Natural killer cell (primary cell): ENCODE results near the gene VPS18. TPM values are rescaled to one million over a fixed set of nuclear protein-coding genes. Genes with fewer than 3 reads are reported as not detected.

Experiments used
- ATAC-seq, 3 donors: fragments of 150-1000 bp in 2 of 3; fragments of 200-7000 bp in 1 of 3; cut with Tn5 transposase; 1 replicate in 1 of 3; 2 replicates in 2 of 3; pipeline ENCODE4 v1.10.0; 2021; ENCODE audit warnings: mild to moderate bottlenecking in 2 of 3, moderate library complexity in 2 of 3
- DNase-seq, 2 donors: peaks; one replicate each; pipeline versions ENCODE4 v3.0.0 to v3.0.0-alpha.2; 2013 to 2021; ENCODE audit warnings: mixed read lengths in 1 of 2
- H3K27ac ChIP-seq: one replicate; pipeline ENCODE4 v1.5.1; 2013; ENCODE audit warnings: mild to moderate bottlenecking, low read length
- H3K27me3 ChIP-seq: one replicate; pipeline ENCODE4 v1.6.1; 2013; ENCODE audit warnings: low read length; ENCODE audit not compliant: control insufficient read depth, insufficient read depth
- H3K36me3 ChIP-seq: one replicate; pipeline ENCODE4 v1.6.1; 2013; ENCODE audit warnings: low read length; ENCODE audit not compliant: control insufficient read depth, insufficient read depth
- H3K4me1 ChIP-seq: one replicate; pipeline ENCODE4 v1.6.1; 2013; ENCODE audit warnings: low read length; ENCODE audit not compliant: control insufficient read depth, insufficient read depth
- H3K4me3 ChIP-seq: one replicate; pipeline ENCODE4 v1.5.1; 2013; ENCODE audit warnings: low read length
- H3K9me3 ChIP-seq: one replicate; pipeline ENCODE4 v1.6.1; 2013; ENCODE audit warnings: low read length; ENCODE audit not compliant: control insufficient read depth, insufficient read depth
- H3K27ac Mint-ChIP-seq, 2 donors: one replicate each; pipeline ENCODE4 v1.8.0; 2022; ENCODE audit warnings: mild to moderate bottlenecking in 2 of 2, mixed read lengths in 2 of 2, moderate library complexity in 1 of 2
- H3K27me3 Mint-ChIP-seq, 2 donors: one replicate each; pipeline ENCODE4 v1.8.0; 2022; ENCODE audit warnings: low read depth in 2 of 2, mixed read lengths in 2 of 2
- H3K36me3 Mint-ChIP-seq: one replicate; pipeline ENCODE4 v1.8.0; 2022; ENCODE audit warnings: mixed read lengths
- H3K4me1 Mint-ChIP-seq, 2 donors: one replicate each; pipeline ENCODE4 v1.8.0; 2022; ENCODE audit warnings: mixed read lengths in 2 of 2
- H3K4me3 Mint-ChIP-seq: one replicate; pipeline ENCODE4 v1.8.0; 2022; ENCODE audit warnings: mild to moderate bottlenecking, moderate library complexity, mixed read lengths
- H3K9me3 Mint-ChIP-seq, 2 donors: one replicate each; pipeline ENCODE4 v1.8.0; 2022; ENCODE audit warnings: mixed read lengths in 2 of 2
- CTCF ChIP-seq: fragments of 200-600 bp; IDR thresholded peaks from one replicate; pipeline ENCODE4 v1.8.0; 2022; ENCODE audit warnings: antibody characterized with exemption
- WGBS: methylation state at CpG from one replicate; pipeline ENCODE4 v1.1.7; 2013; ENCODE audit warnings: missing lambda C conversion rate; ENCODE audit not compliant: insufficient coverage; 5-methylcytosine and 5-hydroxymethylcytosine counted together
- intact Hi-C: fragments of 100-400 bp; cut with micrococcal nuclease; formaldehyde crosslinking; loops from one replicate; pipeline ENCODE4 v1.14.2; 2022
- total RNA-seq, 4 donors: library from RNA; stranded (reverse); fragments of 120-200 nt in 1 of 4; gene quantifications; one replicate each; pipeline versions ENCODE4 v1.2.3 to v1.2.4, GENCODE V29; 2013 to 2022

Gene VPS18
- total RNA-seq, 3 donors from 2014 or later (not counting 1 experiment from before 2014, with no cell fraction given): 30.8 to 35.6 (median 34.1) TPM

- H3K4me3 ChIP-seq: no peak overlapping the region
- no peaks in the 10 kb centered on the region for H3K36me3 ChIP-seq
- no peak overlapping the region for H3K4me3 Mint-ChIP-seq
- H3K4me1 ChIP-seq: peaks cover 14% of the 10 kb centered on the region
- no peak for TF ChIP-seq CTCF
- H3K27me3 Mint-ChIP-seq: peaks cover 0 to 19% of the 10 kb centered on the region in 2 donors
- H3K36me3 Mint-ChIP-seq: no peaks in the 10 kb centered on the region
- 95% methylated on average over 8 of the region's 8 CpGs for WGBS
- no peaks in the 10 kb centered on the region for H3K4me1 Mint-ChIP-seq
- intact Hi-C loops: no loop called here
- ATAC-seq (no peak), DNase-seq (no peak)
- H3K27me3 ChIP-seq: peaks cover 3% of the 10 kb centered on the region
- H3K27ac ChIP-seq: no peak overlapping the region
- H3K9me3 ChIP-seq: no peaks in the 10 kb centered on the region
- no peak overlapping the region for H3K27ac Mint-ChIP-seq
- H3K9me3 Mint-ChIP-seq: no peaks in the 10 kb centered on the region
Observed at GRCh38 chr15:40850576-40851112, 43.6 kb upstream of the VPS18 start.

GRCh38 chr15:40852529-40852928 lies 41.7 kb upstream of the VPS18 start:
- TF ChIP-seq CTCF: no peak
- intact Hi-C loops: no loop called here
- Mint-ChIP-seq H3K36me3 (no peaks in the 10 kb centered on the region), H3K9me3 (no peaks in the 10 kb centered on the region), H3K4me1 (no peaks in the 10 kb centered on the region), H3K27ac (no peak overlapping the region), H3K27me3 (peaks cover 0 to 11% of the 10 kb centered on the region in 2 donors), H3K4me3 (no peak overlapping the region)
- WGBS: 98% methylated on average over 5 of the region's 5 CpGs
- ATAC-seq (no peak), DNase-seq (no peak)
- no peaks in the 10 kb centered on the region for H3K9me3 ChIP-seq
- H3K4me3 ChIP-seq: no peak overlapping the region
- H3K4me1 ChIP-seq: peaks cover 3% of the 10 kb centered on the region
- H3K36me3 ChIP-seq: no peaks in the 10 kb centered on the region
- no peak overlapping the region for H3K27ac ChIP-seq
- no peaks in the 10 kb centered on the region for H3K27me3 ChIP-seq

- Histone ChIP-seq H3K4me3 (no peak overlapping the region), H3K27me3 (no peaks in the 10 kb centered on the region), H3K27ac (no peak overlapping the region), H3K36me3 (no peaks in the 10 kb centered on the region), H3K4me1 (peaks cover 6% of the 10 kb centered on the region), H3K9me3 (no peaks in the 10 kb centered on the region)
- Mint-ChIP-seq H3K27me3 (peaks cover 0 to 8% of the 10 kb centered on the region in 2 donors), H3K4me3 (no peak overlapping the region), H3K4me1 (no peaks in the 10 kb centered on the region), H3K36me3 (no peaks in the 10 kb centered on the region), H3K27ac (no peak overlapping the region), H3K9me3 (no peaks in the 10 kb centered on the region)
- ATAC-seq (no peak), DNase-seq (no peak)
- intact Hi-C loops: no loop called here
- 93% methylated on average over 16 of the region's 16 CpGs for WGBS
- no peak for TF ChIP-seq CTCF
Observed at GRCh38 chr15:40853241-40853890, 40.9 kb upstream of the VPS18 start.

- no peaks in the 10 kb centered on the region for H3K9me3 ChIP-seq
- peaks cover 0 to 4% of the 10 kb centered on the region in 2 donors for H3K4me1 Mint-ChIP-seq
- ATAC-seq (no peak), DNase-seq (no peak)
- no peak overlapping the region for H3K4me3 ChIP-seq
- intact Hi-C loops: no loop called here
- H3K36me3 ChIP-seq: no peaks in the 10 kb centered on the region
- H3K4me1 ChIP-seq: peaks cover 11% of the 10 kb centered on the region
- H3K27me3 ChIP-seq: no peaks in the 10 kb centered on the region
- H3K9me3 Mint-ChIP-seq: no peaks in the 10 kb centered on the region
- H3K4me3 Mint-ChIP-seq: no peak overlapping the region
- WGBS: 91% methylated on average over 9 of the region's 10 CpGs
- no peak overlapping the region for H3K27ac Mint-ChIP-seq
- peaks cover 5 to 12% of the 10 kb centered on the region in 2 donors for H3K27me3 Mint-ChIP-seq
- H3K36me3 Mint-ChIP-seq: no peaks in the 10 kb centered on the region
- TF ChIP-seq CTCF: no peak
- H3K27ac ChIP-seq: no peak overlapping the region
Observed at GRCh38 chr15:40854161-40854560, 40.1 kb upstream of the VPS18 start.
